ENCODE data around the gene MAP3K5. TPM values are rescaled to one million over a fixed set of nuclear protein-coding genes. Genes with fewer than 3 reads are reported as not detected.

MAP3K5 gene
- total and polyA plus RNA-seq, 2 of the 8 experiments (the other 6 are each of a cell fraction or from before 2014, with no cell fraction given): 0.63 to 2.6 TPM

DNA sequence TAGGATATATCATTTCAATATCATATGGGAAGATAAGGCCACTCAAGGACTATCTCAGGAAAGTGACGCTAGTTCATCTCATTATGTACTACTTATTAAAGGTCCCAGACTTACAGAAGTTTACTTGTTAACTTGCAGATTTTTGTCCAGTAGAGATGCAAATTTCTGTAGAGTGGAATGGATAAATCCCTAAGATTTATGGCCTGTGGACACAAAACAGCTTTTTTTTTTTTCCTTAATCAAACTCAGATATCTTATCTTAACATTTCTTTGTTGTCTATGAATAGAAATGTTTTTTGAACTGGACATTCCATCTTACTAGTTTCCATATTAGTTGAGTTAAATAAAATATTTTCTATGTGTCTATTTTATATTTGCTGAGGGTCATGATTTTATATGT, 131.6 kb downstream of the MAP3K5 start:
- H3K56ac ChIP-seq (replicated peaks; ENCODE audit: insufficient read length, low read depth, low read length): no peak overlapping the region
- no peaks in the 10 kb centered on the region for H3K79me2 ChIP-seq (ENCODE audit: control insufficient read depth in 1 of 2, insufficient read depth in 2 of 2, low read length in 2 of 2)
- H4K20me1 ChIP-seq (replicated peaks in 1 of 2; ENCODE audit: control insufficient read depth in 1 of 2, insufficient read depth in 2 of 2, low read length in 2 of 2): no peaks in the 10 kb centered on the region
- 86% methylated on average over 1 of the region's 1 CpG; no CpG with 5 or more reads in 1 of the 2 experiments for WGBS, 2 experiments (ENCODE audit: extremely low coverage in 1 of 2, insufficient coverage in 1 of 2, insufficient read length in 1 of 2, insufficient replicate concordance in 2 of 2, low coverage in 1 of 2, low lambda C conversion rate in 2 of 2, missing lambda C conversion rate in 1 of 2)
- no peak overlapping the region for H2BK20ac ChIP-seq (ENCODE audit: low read length)
- no peak overlapping the region for H2BK5ac ChIP-seq (ENCODE audit: low read depth, low read length)
- H3K79me1 ChIP-seq (ENCODE audit: low read depth, low read length): no peaks in the 10 kb centered on the region
- no peak overlapping the region for H3K9ac ChIP-seq (replicated peaks in 1 of 4; ENCODE audit: extremely low read depth in 1 of 4, low read depth in 3 of 4, low read length in 3 of 4)
- TF ChIP-seq SIRT6 (IDR thresholded peaks at IDR 0.05; ENCODE audit: low read length) (no peak), POLR2AphosphoS5 (IDR thresholded peaks at IDR 0.05; ENCODE audit: low read depth, low read length) (no peak), HDAC2 (IDR thresholded peaks at IDR 0.05; ENCODE audit: borderline replicate concordance in 1 of 2, low read depth in 2 of 2, low read length in 2 of 2) (no peak), KDM5A (IDR thresholded peaks at IDR 0.05; ENCODE audit: low read length) (no peak), CEBPB (IDR thresholded peaks at IDR 0.05; ENCODE audit: low read depth, low read length) (no peak)
- CTCF ChIA-PET (ENCODE audit: partially characterized antibody): interaction anchor here (0.6 to 1.6 kb wide), 7 partner anchors 9 to 776 kb away, joined by 3 to 6 read pairs (median 4); partner anchors contain the start of gene MAP3K5
- no peak overlapping the region for H3K4me2 ChIP-seq (ENCODE audit: insufficient read depth in 1 of 2, low read depth in 2 of 2, low read length in 2 of 2)
- H2AFZ ChIP-seq (ENCODE audit: low read length): no peak overlapping the region
- H3K14ac ChIP-seq (ENCODE audit: insufficient read length): no peak overlapping the region
- no peak overlapping the region for H2BK15ac ChIP-seq (ENCODE audit: low read length)
- H3K23ac ChIP-seq (ENCODE audit: insufficient read length): no peak overlapping the region
- H3K27me3 ChIP-seq (replicated peaks in 1 of 4; ENCODE audit: control insufficient read depth in 3 of 4, extremely low read depth in 1 of 4, insufficient read depth in 3 of 4, low read length in 3 of 4): no peaks in the 10 kb centered on the region
- no peaks in the 10 kb centered on the region for H3K36me3 ChIP-seq (ENCODE audit: control insufficient read depth in 2 of 4, insufficient read depth in 4 of 4, low read length in 3 of 4)
- H3K27ac ChIP-seq (ENCODE audit: low read depth, low read length): no peak overlapping the region
- H3K4me3 ChIP-seq (ENCODE audit: extremely low read depth in 1 of 4, insufficient read depth in 2 of 4, low read depth in 3 of 4, low read length in 4 of 4): no peak overlapping the region
- H3K23me2 ChIP-seq (ENCODE audit: low read depth, low read length): no peaks in the 10 kb centered on the region
- no peak overlapping the region for H4K91ac ChIP-seq (replicated peaks; ENCODE audit: insufficient read length, low read length)
- H3K4ac ChIP-seq (replicated peaks; ENCODE audit: insufficient read length, low read depth, low read length): no peak overlapping the region
- POLR2A ChIA-PET (ENCODE audit: partially characterized antibody): no interaction called here
- H2BK12ac ChIP-seq (ENCODE audit: low read depth, low read length): no peak overlapping the region
- FAIRE-seq (no peak), DNase-seq (ENCODE audit: low read depth in 1 of 2, low spot score in 2 of 2) (no peak)
- no peak overlapping the region for H3K18ac ChIP-seq (ENCODE audit: extremely low read depth, low read length)
- no peak overlapping the region for H4K5ac ChIP-seq (ENCODE audit: insufficient read length, low read depth, low read length)
- H2AK5ac ChIP-seq (ENCODE audit: low read depth, low read length): no peak overlapping the region
- no peaks in the 10 kb centered on the region for H3K9me3 ChIP-seq (ENCODE audit: insufficient read depth in 2 of 2, low read depth in 1 of 2, low read length in 1 of 2)
- no peak overlapping the region for H4K8ac ChIP-seq (ENCODE audit: extremely low read depth, insufficient read depth, low read length)
- H2BK120ac ChIP-seq (replicated peaks; ENCODE audit: low read depth, low read length): no peak overlapping the region
- H3K4me1 ChIP-seq (replicated peaks in 1 of 4; ENCODE audit: control insufficient read depth in 3 of 4, insufficient read depth in 4 of 4, low read length in 3 of 4): no peaks in the 10 kb centered on the region

Data from H1 (cell line).